ENCODE results near the gene PRDM15. TPM values are rescaled to one million over a fixed set of nuclear protein-coding genes. Genes with fewer than 3 reads are reported as not detected.

PRDM15 gene
- total RNA-seq, 6 donors from 2014 or later, result 5.3 to 31.4 (median 7.4) TPM

DNA sequence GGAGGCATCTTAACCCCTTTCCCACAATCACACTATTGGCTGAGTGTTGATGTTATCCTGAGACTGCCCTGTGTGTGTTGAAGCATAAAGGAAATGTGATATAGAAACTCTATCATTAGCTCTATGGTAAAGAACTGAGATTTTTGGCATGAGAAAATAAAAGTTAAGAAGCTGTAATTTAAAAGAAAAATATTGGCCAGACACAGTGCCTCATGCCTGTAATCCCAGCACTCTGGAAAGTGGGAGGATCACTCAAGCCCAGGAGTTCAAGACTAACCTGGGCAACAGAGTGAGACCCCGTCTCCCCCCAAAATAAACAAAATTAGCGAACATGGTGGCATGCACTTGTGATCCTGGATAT, 98.1 kb downstream of the PRDM15 start:
- H3K4me1 ChIP-seq, result peaks cover 0 to 21% (median 16%) of the 10 kb centered on the region in 4 donors
- no peak overlapping the region for H3K4me3 ChIP-seq
- DNase-seq (no peak), ATAC-seq (ENCODE audit: low FRiP score in 2 of 2) (no peak)
- no peak overlapping the region for H3K27ac ChIP-seq
- H3K36me3 ChIP-seq, result no peaks in the 10 kb centered on the region
- WGBS, 2 donors, result 62 to 67% methylated on average over 2 of the region's 2 CpGs
- peaks cover 0 to 5% (median 2%) of the 10 kb centered on the region in 4 donors for H3K27me3 ChIP-seq
- TF ChIP-seq POLR2A (IDR thresholded peaks at IDR 0.05), result no peak
- no peak for TF ChIP-seq CTCF (IDR thresholded peaks at IDR 0.05)
- TF ChIP-seq EP300 (IDR thresholded peaks at IDR 0.05), result no peak
- TF ChIP-seq POLR2AphosphoS5 (IDR thresholded peaks at IDR 0.05), result no peak
- no peaks in the 10 kb centered on the region for H3K9me3 ChIP-seq

DNA sequence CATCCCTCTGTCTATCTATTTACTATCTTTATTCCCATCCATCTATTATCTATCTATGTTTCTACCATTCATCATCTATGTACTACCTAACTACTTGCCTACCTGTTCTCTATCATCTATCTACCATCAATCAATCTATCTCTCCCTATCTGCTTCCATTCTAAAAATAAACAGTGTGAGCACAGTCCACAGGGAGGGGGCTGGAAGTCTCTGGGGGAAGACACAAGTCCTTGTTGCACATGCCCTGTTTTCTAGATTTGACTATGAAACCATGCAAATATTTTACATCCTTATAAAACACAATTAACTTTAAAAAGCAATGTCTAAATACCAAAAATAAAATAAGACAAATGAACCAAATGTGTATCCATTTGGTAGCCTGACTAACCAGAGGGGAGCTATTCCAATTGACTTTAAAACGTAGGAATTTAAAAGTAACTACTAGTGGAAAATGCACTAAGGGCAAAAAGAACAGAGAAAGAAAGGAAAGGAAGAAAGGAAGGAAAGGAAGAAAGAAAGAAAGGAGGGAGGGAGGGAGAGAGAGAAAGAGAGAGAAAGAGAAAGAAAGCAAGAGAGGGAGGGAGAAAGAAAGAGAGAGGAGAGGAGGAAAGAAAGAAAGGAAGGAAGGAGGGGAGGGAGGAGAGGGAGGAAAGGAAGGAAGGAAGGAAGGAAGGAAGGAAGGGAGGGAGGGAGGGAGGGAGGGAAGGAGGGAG, 98.7 kb downstream of the PRDM15 start:
- H3K36me3 ChIP-seq, result no peaks in the 10 kb centered on the region

DNA sequence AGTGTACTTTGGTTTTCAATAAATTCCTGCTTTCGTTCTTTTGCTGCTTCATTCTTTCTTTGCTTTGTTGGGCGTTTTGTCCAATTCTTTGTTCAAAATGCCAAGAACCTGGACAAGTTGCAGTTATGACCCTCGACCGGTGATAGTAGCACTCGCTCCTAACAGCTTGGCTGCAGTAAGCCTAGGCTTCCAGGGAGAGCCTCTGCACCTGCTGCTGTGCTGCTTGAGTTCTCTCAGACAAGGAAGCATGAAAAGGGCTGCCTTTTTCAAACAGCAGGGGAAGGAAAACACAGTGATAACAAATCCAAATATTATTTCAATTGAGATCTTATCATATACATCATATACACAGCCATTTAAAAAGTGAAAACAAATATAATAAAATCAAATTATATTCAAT, 99.5 kb downstream of the PRDM15 start:
- no peaks in the 10 kb centered on the region for H3K9me3 ChIP-seq
- no peaks in the 10 kb centered on the region for H3K36me3 ChIP-seq
- DNase-seq (no peak), ATAC-seq (ENCODE audit: low FRiP score in 2 of 2) (no peak)
- H3K27me3 ChIP-seq, result peaks cover 0 to 5% (median 2%) of the 10 kb centered on the region in 4 donors
- WGBS, 2 donors, result 44 to 52% methylated on average over 5 of the region's 5 CpGs
- no peak overlapping the region for H3K27ac ChIP-seq
- H3K4me1 ChIP-seq, result peaks cover 0 to 24% (median 16%) of the 10 kb centered on the region in 4 donors
- TF ChIP-seq EP300 (IDR thresholded peaks at IDR 0.05) (no peak), CTCF (IDR thresholded peaks at IDR 0.05) (no peak)
- H3K4me3 ChIP-seq, result no peak overlapping the region

More for the DNA sequence above, 98.7 kb downstream of the PRDM15 start:
- TF ChIP-seq POLR2AphosphoS5 (IDR thresholded peaks at IDR 0.05), result no peak
- TF ChIP-seq POLR2A (IDR thresholded peaks at IDR 0.05), result no peak
- no peak for TF ChIP-seq CTCF (IDR thresholded peaks at IDR 0.05)
- TF ChIP-seq EP300 (IDR thresholded peaks at IDR 0.05), result no peak
- no peak for DNase-seq
- WGBS, 2 donors, result 69 to 83% methylated on average over 1 of the region's 1 CpG
- no peak overlapping the region for H3K27ac ChIP-seq
- H3K27me3 ChIP-seq, result peaks cover 0 to 5% (median 2%) of the 10 kb centered on the region in 4 donors
- H3K4me1 ChIP-seq, result peaks cover 0 to 21% (median 16%) of the 10 kb centered on the region in 4 donors
- ATAC-seq (ENCODE audit: low FRiP score in 2 of 2), result no peak
- no peaks in the 10 kb centered on the region for H3K9me3 ChIP-seq
- H3K4me3 ChIP-seq, result no peak overlapping the region

DNA sequence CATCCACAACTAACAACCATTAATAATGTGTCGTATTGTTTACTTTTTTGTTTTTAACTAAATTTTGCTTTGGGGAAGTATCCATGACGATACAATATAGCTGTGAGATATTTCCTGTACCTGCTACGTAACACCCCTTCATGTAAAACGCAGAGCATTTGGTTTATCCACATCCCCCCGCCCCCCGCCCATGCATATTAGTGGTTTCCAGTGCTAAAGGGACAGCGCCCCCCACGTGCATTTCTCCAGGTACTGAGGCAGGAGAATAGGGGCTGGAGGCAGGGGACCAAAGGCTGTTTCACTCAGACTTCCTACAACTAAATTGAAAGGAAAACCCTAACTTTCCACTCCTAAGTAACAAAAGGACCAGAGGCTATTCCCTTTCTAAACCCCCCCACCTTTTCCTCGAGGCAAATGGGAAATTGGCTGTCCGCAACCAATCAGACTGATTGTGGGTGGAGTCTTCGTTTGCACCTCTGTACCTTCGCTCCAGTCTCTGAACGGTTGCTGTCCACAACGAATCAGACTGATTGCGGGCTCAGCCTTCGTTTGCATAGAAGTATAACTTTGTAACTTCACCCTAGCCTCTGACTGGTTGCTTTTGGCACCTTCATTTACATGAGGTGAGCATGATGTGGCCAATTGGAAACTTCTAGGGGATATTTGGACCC, 100.1 kb downstream of the PRDM15 start:
- H3K9me3 ChIP-seq, result no peaks in the 10 kb centered on the region
- no peak overlapping the region for H3K27ac ChIP-seq
- peaks cover 0 to 24% (median 16%) of the 10 kb centered on the region in 4 donors for H3K4me1 ChIP-seq
- H3K27me3 ChIP-seq, result peaks cover 0 to 5% (median 2%) of the 10 kb centered on the region in 4 donors
- no peaks in the 10 kb centered on the region for H3K36me3 ChIP-seq
- WGBS, 2 donors, result 11 to 20% methylated on average over 12 to 16 of the region's 16 CpGs
- TF ChIP-seq POLR2A (IDR thresholded peaks at IDR 0.05) (no peak), POLR2AphosphoS5 (IDR thresholded peaks at IDR 0.05) (no peak), CTCF (IDR thresholded peaks at IDR 0.05) (no peak), EP300 (IDR thresholded peaks at IDR 0.05) (no peak)
- DNase-seq (peak in 1 of 2 donors; percentile 72), ATAC-seq (ENCODE audit: low FRiP score in 2 of 2) (no peak)
- no peak overlapping the region for H3K4me3 ChIP-seq
